ENCODE results near the gene LRFN3.
A peak's percentile ranks its signal among the peaks of the same experiment; 100 is the strongest.
"Not testable (repeated sequence)": the region's sequence is repeated elsewhere in the genome, so short reads cannot be mapped to it uniquely, and the experiment has no call there.

Gene LRFN3

GRCh38 chr19:35907377-35907745 lies 28.8 kb upstream of the LRFN3 start:
- DNase-seq (ENCODE audit: low read depth) = no peak

DNA sequence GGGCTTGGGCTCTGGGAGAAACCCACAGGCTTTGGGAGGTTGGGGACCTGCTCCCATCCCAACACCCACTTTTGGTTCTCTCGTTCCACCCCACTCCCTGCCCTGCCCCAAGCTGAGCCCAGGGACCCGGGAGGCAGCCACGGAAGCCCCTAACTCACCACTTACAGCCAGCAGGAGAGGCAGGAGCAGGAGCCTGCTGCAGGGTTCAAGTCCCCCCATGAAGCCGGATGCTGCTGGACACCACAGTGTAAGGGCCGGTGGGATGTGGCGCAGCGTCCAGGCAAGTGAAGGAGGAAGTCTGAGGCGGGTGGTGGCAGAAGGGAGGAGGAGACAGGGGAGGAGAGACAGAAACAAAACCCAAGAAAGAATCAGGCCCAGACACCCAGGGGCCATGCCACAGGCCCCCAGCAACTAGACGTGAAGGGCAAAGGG lies 28.1 kb upstream of the LRFN3 start, which contains the start of gene TYROBP:
Gene TYROBP, minus strand, starts transcription at position 286 of the 432 bp plus-strand sequence. Its CDS starts 67 bp downstream, at position 219.
- DNase-seq (ENCODE audit: low read depth) = no peak

GRCh38 chr19:35908973-35909683 lies 27.0 kb upstream of the LRFN3 start:
- no peak for DNase-seq (ENCODE audit: low read depth)

GRCh38 chr19:35909684-35910035 lies 26.5 kb upstream of the LRFN3 start:
- no peak for DNase-seq (ENCODE audit: low read depth)

- not testable (repeated sequence) for DNase-seq (ENCODE audit: low read depth)
These were observed 25.8 kb upstream of the LRFN3 start for GRCh38 chr19:35910355-35910754.

GRCh38 chr19:35911173-35911572 lies 25.0 kb upstream of the LRFN3 start:
- no peak for DNase-seq (ENCODE audit: low read depth)

DNA sequence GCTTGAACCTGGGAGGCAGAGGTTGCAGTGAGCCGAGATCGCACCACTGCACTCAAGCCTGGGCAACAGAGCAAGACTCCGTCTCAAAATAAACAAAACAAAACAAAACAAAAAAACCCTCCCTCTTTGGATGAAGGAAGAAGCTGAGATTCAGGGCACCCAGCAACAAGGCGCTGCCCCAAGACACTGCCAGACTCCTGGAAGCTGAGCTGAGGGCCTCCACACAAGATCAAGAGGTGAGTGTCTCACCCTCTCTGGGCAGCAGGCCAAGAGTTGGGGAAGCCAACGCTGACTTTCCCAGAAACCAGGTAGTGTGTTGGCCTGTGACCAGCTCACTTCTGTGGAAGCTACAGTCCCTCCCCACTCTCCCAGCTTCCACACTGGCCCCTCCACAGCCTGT lies 24.4 kb upstream of the LRFN3 start:
- no peak for DNase-seq (ENCODE audit: low read depth)

DNA sequence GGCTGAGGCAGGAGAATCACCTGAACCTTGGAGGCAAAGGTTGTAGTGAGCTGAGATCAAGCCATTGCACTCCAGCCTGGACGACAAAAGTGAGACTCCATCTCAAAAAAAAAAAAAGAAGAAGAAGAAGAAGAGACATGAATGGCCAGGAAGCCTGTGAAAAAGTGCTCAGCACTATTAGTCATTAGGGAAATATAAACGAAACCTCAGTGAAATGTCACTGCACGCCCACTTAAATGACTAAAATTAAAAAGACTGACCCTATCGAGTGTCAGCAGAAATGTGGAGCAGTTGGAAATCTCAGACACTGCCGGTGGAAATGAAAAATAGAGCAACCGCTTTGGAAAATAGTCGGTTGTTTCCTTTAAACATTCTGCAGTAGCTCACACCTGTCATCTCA lies 22.6 kb upstream of the LRFN3 start:
- no peak for DNase-seq (ENCODE audit: low read depth)

- no peak for DNase-seq (ENCODE audit: low read depth)
These were observed 20.7 kb upstream of the LRFN3 start for GRCh38 chr19:35915443-35915842.

DNA sequence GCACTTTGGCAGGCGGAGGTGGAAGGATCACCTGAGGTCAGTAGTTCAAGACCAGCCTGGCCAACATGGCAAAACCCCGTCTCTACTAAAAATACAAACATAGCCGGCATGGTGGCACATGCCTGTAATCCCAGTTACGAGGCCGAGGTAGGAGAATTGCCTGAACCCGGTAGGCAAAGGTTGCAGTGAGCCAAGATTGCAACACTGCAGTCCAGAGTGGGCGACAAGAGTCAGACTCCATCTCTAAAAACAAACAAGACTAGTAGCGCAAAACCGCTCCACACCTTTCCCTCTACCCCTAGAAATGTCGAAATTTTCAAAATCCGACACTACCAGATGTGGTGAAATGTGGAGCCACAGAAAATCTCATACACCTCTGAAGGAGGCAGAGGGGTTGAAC lies 16.9 kb upstream of the LRFN3 start:
- DNase-seq (ENCODE audit: low read depth) = no peak

GRCh38 chr19:35921012-35921411 lies 15.2 kb upstream of the LRFN3 start:
- no peak for DNase-seq (ENCODE audit: low read depth)

GRCh38 chr19:35925501-35925900 lies 10.7 kb upstream of the LRFN3 start:
- no peak for DNase-seq (ENCODE audit: low read depth)

DNA sequence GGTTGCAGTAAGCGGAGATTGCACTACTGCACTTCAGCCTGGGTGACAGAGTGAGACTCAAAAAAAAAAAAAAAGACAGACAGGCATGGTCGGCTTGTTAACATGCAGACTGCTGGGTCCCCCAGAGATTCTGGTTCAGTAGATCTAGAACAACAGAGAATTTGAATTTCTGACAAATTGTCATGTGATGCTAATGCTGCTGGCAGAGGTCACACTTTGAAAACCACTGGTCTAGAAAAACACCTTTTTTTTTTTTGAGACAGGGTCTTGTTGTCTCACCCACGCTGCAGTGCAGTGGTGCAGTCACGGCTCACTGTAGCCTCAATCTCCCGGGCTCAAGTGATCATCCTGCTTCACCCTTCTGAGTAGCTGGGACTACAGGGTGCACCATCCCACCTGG lies 7.7 kb upstream of the LRFN3 start:
- no peak for DNase-seq (ENCODE audit: low read depth)

GRCh38 chr19:35929876-35930275 lies 6.3 kb upstream of the LRFN3 start:
- no peak for DNase-seq (ENCODE audit: low read depth)

- peak; percentile 99 for DNase-seq (ENCODE audit: low read depth)
These were observed 4.9 kb upstream of the LRFN3 start for GRCh38 chr19:35931161-35931873.

GRCh38 chr19:35931874-35932202 lies 4.3 kb upstream of the LRFN3 start:
- no peak for DNase-seq (ENCODE audit: low read depth)

GRCh38 chr19:35932291-35932936 lies 3.8 kb upstream of the LRFN3 start:
- DNase-seq (ENCODE audit: low read depth) = no peak

GRCh38 chr19:35936738-35937268 lies 629 bp downstream of the LRFN3 start:
- DNase-seq (ENCODE audit: low read depth) = no peak

- no peak for DNase-seq (ENCODE audit: low read depth)
These were observed 1.4 kb downstream of the LRFN3 start for GRCh38 chr19:35937345-35938281.

DNA sequence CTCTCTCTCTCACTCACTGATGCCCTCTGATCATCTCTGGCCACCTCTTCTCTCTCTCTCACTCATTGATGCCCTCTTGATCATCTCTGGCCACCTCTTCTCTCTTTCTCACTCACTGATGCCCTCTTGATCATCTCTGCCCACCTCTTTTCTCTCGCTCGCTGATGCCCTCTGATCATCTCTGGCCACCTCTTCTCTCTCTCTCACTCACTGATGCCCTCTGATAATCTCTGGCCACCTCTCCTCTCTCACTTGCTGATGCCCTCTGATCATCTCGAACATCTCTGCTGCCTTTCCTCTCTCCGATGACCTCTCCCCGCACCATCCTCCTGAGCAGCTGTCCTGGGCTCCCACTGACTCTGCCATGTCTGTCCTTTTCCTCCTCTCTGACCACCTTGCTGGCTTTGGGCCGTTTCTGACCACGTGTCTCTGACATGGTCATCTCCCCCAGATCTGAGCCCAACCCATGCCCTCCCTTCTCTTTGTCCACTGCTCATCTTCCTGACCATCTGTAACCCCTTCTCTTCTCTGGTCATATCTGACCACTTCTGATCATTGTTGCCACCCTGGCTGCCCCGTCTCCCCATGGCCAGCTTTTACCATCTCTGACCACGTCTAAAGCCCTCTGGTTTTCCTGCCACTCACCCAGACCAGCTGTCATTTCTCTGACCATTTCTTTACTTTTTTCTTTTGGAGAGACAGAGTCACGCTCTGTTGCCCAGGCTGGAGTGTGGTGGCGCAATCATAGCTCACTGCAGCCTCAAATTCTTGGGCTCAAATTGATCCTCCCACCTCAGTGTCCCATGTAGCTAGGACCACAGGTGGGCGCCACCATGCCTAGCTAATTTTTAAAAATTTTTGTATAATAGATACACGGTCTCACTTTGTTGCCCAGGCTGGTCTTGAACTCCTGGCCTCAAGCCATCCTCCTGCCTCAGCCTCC lies 2.4 kb downstream of the LRFN3 start:
- DNase-seq (ENCODE audit: low read depth) = no peak

Data from T follicular helper cell (primary cell).